ENCODE measurements around the gene RNU1-3. TPM values are rescaled to one million over a fixed set of nuclear protein-coding genes. Genes with fewer than 3 reads are reported as not detected.
"Not testable (repeated sequence)": the region's sequence is repeated elsewhere in the genome, so short reads cannot be mapped to it uniquely, and the experiment has no call there.

RNU1-3 gene
- polyA plus RNA-seq, 1 donor (not counting 4 experiments of a cell fraction or from before 2014, with no cell fraction given): 67.0 TPM

DNA sequence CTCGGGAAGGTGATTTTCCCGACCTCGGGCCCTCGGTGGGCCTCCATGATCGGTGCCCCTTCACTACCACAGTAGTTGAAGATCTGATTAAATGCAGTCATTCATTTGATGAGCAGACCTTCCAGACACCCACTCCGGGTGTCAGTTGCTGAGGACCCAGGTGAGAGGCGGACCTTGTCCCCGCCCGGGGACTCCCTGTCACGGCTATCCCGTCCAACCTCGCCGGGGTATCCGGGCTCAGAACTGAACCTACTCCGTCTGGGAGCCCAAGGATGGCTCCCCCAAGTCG lies 22.6 kb downstream of the RNU1-3 start:
- no peak for TF ChIP-seq EZH2 (IDR thresholded peaks at IDR 0.05; ENCODE audit: low read length)
- TF ChIP-seq, protein P1, sequence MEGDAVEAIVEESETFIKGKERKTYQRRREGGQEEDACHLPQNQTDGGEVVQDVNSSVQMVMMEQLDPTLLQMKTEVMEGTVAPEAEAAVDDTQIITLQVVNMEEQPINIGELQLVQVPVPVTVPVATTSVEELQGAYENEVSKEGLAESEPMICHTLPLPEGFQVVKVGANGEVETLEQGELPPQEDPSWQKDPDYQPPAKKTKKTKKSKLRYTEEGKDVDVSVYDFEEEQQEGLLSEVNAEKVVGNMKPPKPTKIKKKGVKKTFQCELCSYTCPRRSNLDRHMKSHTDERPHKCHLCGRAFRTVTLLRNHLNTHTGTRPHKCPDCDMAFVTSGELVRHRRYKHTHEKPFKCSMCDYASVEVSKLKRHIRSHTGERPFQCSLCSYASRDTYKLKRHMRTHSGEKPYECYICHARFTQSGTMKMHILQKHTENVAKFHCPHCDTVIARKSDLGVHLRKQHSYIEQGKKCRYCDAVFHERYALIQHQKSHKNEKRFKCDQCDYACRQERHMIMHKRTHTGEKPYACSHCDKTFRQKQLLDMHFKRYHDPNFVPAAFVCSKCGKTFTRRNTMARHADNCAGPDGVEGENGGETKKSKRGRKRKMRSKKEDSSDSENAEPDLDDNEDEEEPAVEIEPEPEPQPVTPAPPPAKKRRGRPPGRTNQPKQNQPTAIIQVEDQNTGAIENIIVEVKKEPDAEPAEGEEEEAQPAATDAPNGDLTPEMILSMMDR (optimal IDR thresholded peaks at IDR 0.05 in 1 of 3, IDR thresholded peaks at IDR 0.05 in 1 of 3, conservative IDR thresholded peaks at IDR 0.05 in 1 of 3; ENCODE audit: extremely low read depth in 1 of 3, insufficient read depth in 2 of 3, low read length in 3 of 3): no peak
- Histone ChIP-seq H3K4me3 (ENCODE audit: control insufficient read depth in 2 of 3, extremely low read depth in 1 of 3, insufficient read depth in 2 of 3, low read depth in 1 of 3, low read length in 3 of 3) (peak overlapping the region; percentile 93 to 100 (median 100)), H3K9me1 (ENCODE audit: control insufficient read depth, extremely low read depth, insufficient read depth, low read length) (peaks cover 9% of the 10 kb centered on the region), H4K20me1 (ENCODE audit: control insufficient read depth, extremely low read depth, insufficient read depth, low read length) (no peaks in the 10 kb centered on the region), H3K36me3 (ENCODE audit: control insufficient read depth in 2 of 2, extremely low read depth in 1 of 2, insufficient read depth in 2 of 2, low read length in 2 of 2) (no peaks in the 10 kb centered on the region), H3K4me2 (ENCODE audit: control insufficient read depth, extremely low read depth, insufficient read depth, low read depth, low read length) (peak overlapping the region; percentile 89), H2AFZ (ENCODE audit: control insufficient read depth, low read length) (peak overlapping the region; percentile 100), H3K9me3 (ENCODE audit: control insufficient read depth, low read depth, low read length) (no peaks in the 10 kb centered on the region), H3K79me2 (ENCODE audit: control insufficient read depth, insufficient read depth, low read length) (peaks cover 42% of the 10 kb centered on the region), H3K9ac (ENCODE audit: control insufficient read depth, extremely low read depth, insufficient read depth, low read length) (peak overlapping the region; percentile 94), H3K4me1 (ENCODE audit: control insufficient read depth, extremely low read depth, insufficient read depth, low read length) (peaks cover 20% of the 10 kb centered on the region), H3K27me3 (ENCODE audit: control insufficient read depth, extremely low read depth, insufficient read depth, low read length) (no peaks in the 10 kb centered on the region), H3K27ac (ENCODE audit: control insufficient read depth, insufficient read depth, low read length) (peak overlapping the region; percentile 79)
- dilution Hi-C loops (cut with MboI; ENCODE audit: extremely low pct_ligation_motif_present, low sequenced_read_pairs): no loop called here
- DNase-seq (ENCODE audit: low read depth, low spot score): no peak
- FAIRE-seq: no peak

DNA sequence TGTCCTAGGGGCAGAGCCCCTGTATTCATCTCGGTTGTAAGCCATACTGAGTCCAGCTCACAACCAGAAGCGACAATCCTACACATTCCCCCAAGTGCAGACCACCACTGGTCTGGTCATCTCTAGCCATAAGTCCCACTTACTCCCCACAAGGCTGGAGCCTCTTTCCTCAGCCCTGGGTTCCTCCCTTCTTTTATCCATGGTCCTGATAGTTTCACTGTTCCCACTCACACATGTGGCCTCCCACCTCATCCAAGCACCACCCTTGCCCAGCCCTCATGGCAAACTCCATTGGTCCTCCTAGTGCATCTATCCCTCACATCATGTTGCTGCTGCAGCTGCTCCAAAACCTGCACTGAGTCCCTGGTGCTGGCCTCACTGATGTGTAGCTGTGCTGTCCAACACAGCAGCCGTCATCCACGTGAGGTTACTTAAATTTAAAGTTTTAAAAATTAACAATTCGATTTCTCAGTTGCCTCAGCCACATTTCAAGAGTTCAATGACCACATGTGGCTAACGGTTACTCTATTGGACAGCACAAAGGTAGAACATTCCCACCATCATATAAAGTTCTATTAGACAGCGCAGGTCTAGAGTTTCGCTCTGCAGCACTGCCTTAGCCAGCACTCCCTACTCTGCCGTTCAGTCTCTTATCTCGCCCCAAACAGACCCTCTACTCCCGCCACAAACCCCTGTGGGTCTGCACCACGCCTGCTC lies 23.1 kb downstream of the RNU1-3 start:
- Histone ChIP-seq H3K4me3 (ENCODE audit: control insufficient read depth in 2 of 3, extremely low read depth in 1 of 3, insufficient read depth in 2 of 3, low read depth in 1 of 3, low read length in 3 of 3) (peak overlapping the region; percentile 93 to 100 (median 100)), H3K4me1 (ENCODE audit: control insufficient read depth, extremely low read depth, insufficient read depth, low read length) (peaks cover 20% of the 10 kb centered on the region), H3K27ac (ENCODE audit: control insufficient read depth, insufficient read depth, low read length) (peak overlapping the region; percentile 79), H2AFZ (ENCODE audit: control insufficient read depth, low read length) (peak overlapping the region; percentile 100), H3K79me2 (ENCODE audit: control insufficient read depth, insufficient read depth, low read length) (peaks cover 44% of the 10 kb centered on the region), H3K9ac (ENCODE audit: control insufficient read depth, extremely low read depth, insufficient read depth, low read length) (peak overlapping the region; percentile 94), H3K4me2 (ENCODE audit: control insufficient read depth, extremely low read depth, insufficient read depth, low read depth, low read length) (peak overlapping the region; percentile 89)
- H3K9me1 ChIP-seq (ENCODE audit: control insufficient read depth, extremely low read depth, insufficient read depth, low read length); dilution Hi-C loops (cut with MboI; ENCODE audit: extremely low pct_ligation_motif_present, low sequenced_read_pairs); H3K27me3 ChIP-seq (ENCODE audit: control insufficient read depth, extremely low read depth, insufficient read depth, low read length); H3K9me3 ChIP-seq (ENCODE audit: control insufficient read depth, low read depth, low read length); FAIRE-seq; H3K36me3 ChIP-seq (ENCODE audit: control insufficient read depth in 2 of 2, extremely low read depth in 1 of 2, insufficient read depth in 2 of 2, low read length in 2 of 2); H4K20me1 ChIP-seq (ENCODE audit: control insufficient read depth, extremely low read depth, insufficient read depth, low read length); DNase-seq (ENCODE audit: low read depth, low spot score): not testable (repeated sequence)

DNA sequence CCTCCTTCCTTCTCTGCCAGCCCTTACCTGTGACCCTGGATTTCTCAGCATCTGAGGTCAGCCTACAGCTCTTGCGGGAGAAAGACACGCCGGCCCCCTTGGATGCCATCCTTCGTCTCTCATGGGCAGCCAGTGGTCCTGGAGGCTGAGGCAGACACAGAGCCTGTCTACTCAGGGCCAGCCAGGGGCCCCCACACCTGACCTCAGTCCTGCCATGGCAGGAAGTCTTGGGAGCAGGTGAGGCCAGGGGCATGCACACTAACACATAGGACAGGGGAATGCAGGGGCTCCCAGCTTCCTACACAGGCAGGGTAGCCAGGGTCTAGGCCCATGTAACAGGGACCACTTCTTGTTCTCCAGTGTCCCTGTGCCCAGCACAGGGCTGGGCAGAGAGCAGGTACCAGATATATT lies 23.7 kb downstream of the RNU1-3 start:
- DNase-seq (ENCODE audit: low read depth, low spot score); H3K9me3 ChIP-seq (ENCODE audit: control insufficient read depth, low read depth, low read length); H3K27me3 ChIP-seq (ENCODE audit: control insufficient read depth, extremely low read depth, insufficient read depth, low read length); H3K36me3 ChIP-seq (ENCODE audit: control insufficient read depth in 2 of 2, extremely low read depth in 1 of 2, insufficient read depth in 2 of 2, low read length in 2 of 2); H2AFZ ChIP-seq (ENCODE audit: control insufficient read depth, low read length); FAIRE-seq; H4K20me1 ChIP-seq (ENCODE audit: control insufficient read depth, extremely low read depth, insufficient read depth, low read length); H3K27ac ChIP-seq (ENCODE audit: control insufficient read depth, insufficient read depth, low read length); H3K9me1 ChIP-seq (ENCODE audit: control insufficient read depth, extremely low read depth, insufficient read depth, low read length); dilution Hi-C loops (cut with MboI; ENCODE audit: extremely low pct_ligation_motif_present, low sequenced_read_pairs): not testable (repeated sequence)
- peak overlapping the region; percentile 89 for H3K4me2 ChIP-seq (ENCODE audit: control insufficient read depth, extremely low read depth, insufficient read depth, low read depth, low read length)
- H3K79me2 ChIP-seq (ENCODE audit: control insufficient read depth, insufficient read depth, low read length): peaks cover 44% of the 10 kb centered on the region
- H3K9ac ChIP-seq (ENCODE audit: control insufficient read depth, extremely low read depth, insufficient read depth, low read length): peak overlapping the region; percentile 4
- H3K4me1 ChIP-seq (ENCODE audit: control insufficient read depth, extremely low read depth, insufficient read depth, low read length): peaks cover 20% of the 10 kb centered on the region
- peak overlapping the region in 1 of 3 experiments; percentile 4 for H3K4me3 ChIP-seq (ENCODE audit: control insufficient read depth in 2 of 3, extremely low read depth in 1 of 3, insufficient read depth in 2 of 3, low read depth in 1 of 3, low read length in 3 of 3)

- peaks cover 20% of the 10 kb centered on the region for H3K4me1 ChIP-seq (ENCODE audit: control insufficient read depth, extremely low read depth, insufficient read depth, low read length)
- H3K4me3 ChIP-seq (ENCODE audit: control insufficient read depth in 2 of 3, extremely low read depth in 1 of 3, insufficient read depth in 2 of 3, low read depth in 1 of 3, low read length in 3 of 3); H4K20me1 ChIP-seq (ENCODE audit: control insufficient read depth, extremely low read depth, insufficient read depth, low read length); FAIRE-seq; H2AFZ ChIP-seq (ENCODE audit: control insufficient read depth, low read length); H3K9ac ChIP-seq (ENCODE audit: control insufficient read depth, extremely low read depth, insufficient read depth, low read length); DNase-seq (ENCODE audit: low read depth, low spot score); H3K27me3 ChIP-seq (ENCODE audit: control insufficient read depth, extremely low read depth, insufficient read depth, low read length); dilution Hi-C loops (cut with MboI; ENCODE audit: extremely low pct_ligation_motif_present, low sequenced_read_pairs); H3K9me3 ChIP-seq (ENCODE audit: control insufficient read depth, low read depth, low read length); H3K36me3 ChIP-seq (ENCODE audit: control insufficient read depth in 2 of 2, extremely low read depth in 1 of 2, insufficient read depth in 2 of 2, low read length in 2 of 2); H3K9me1 ChIP-seq (ENCODE audit: control insufficient read depth, extremely low read depth, insufficient read depth, low read length); H3K27ac ChIP-seq (ENCODE audit: control insufficient read depth, insufficient read depth, low read length): not testable (repeated sequence)
- peaks cover 44% of the 10 kb centered on the region for H3K79me2 ChIP-seq (ENCODE audit: control insufficient read depth, insufficient read depth, low read length)
- peak overlapping the region; percentile 89 for H3K4me2 ChIP-seq (ENCODE audit: control insufficient read depth, extremely low read depth, insufficient read depth, low read depth, low read length)
These were observed 24.5 kb downstream of the RNU1-3 start for GRCh38 chr1:16642025-16642966.
